HUES48 (cell line): ENCODE results near the gene ME3.

ENCODE experiments used
- H3K27ac ChIP-seq: one replicate; pipeline ENCODE4 v1.7.0; 2013; ENCODE audit warnings: low read depth, low read length, inconsistent platforms
- H3K27me3 ChIP-seq: 2 replicates; pipeline ENCODE4 v1.6.1; 2013; ENCODE audit warnings: mild to moderate bottlenecking, low read length; ENCODE audit not compliant: control insufficient read depth, insufficient read depth
- H3K36me3 ChIP-seq: 2 replicates; pipeline ENCODE4 v1.6.1; 2013; ENCODE audit warnings: low read length; ENCODE audit not compliant: control insufficient read depth, insufficient read depth
- H3K4me1 ChIP-seq: 2 replicates; pipeline ENCODE4 v1.6.1; 2013; ENCODE audit warnings: mild to moderate bottlenecking, low read length; ENCODE audit not compliant: control insufficient read depth, insufficient read depth
- H3K4me3 ChIP-seq: 2 replicates; pipeline ENCODE4 v1.5.1; 2013; ENCODE audit warnings: mild to moderate bottlenecking, low read depth, low read length
- H3K9ac ChIP-seq: 2 replicates; pipeline ENCODE4 v1.6.1; 2013; ENCODE audit warnings: mild to moderate bottlenecking, low read depth, low read length, moderate library complexity
- H3K9me3 ChIP-seq: 2 replicates; pipeline ENCODE4 v1.6.1; 2013; ENCODE audit warnings: low read length; ENCODE audit not compliant: control insufficient read depth, insufficient read depth

Gene ME3

DNA sequence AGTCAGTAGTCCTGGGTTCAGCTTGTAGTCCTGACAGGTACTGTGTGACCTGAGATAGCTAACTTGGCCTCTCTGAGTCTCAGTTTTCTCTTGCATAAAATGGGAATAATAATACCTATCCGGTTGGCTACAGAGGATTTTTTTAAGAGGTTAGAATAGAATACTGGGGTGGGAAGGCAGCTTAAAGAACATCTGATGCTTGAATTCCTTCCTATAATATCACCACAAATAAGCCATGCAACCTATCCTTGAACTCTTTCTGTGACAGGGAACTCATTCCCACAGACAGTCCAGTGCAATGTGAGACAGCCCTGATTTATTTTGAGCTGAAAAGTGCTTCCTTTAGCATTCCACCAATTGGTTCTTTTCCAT lies 187.6 kb downstream of the ME3 start:
- no peaks in the 10 kb centered on the region for H3K36me3 ChIP-seq
- H3K27ac ChIP-seq = no peak overlapping the region
- no peak overlapping the region for H3K9ac ChIP-seq
- H3K27me3 ChIP-seq = no peaks in the 10 kb centered on the region
- H3K4me1 ChIP-seq = no peaks in the 10 kb centered on the region
- H3K4me3 ChIP-seq = no peak overlapping the region
- no peaks in the 10 kb centered on the region for H3K9me3 ChIP-seq

- Histone ChIP-seq H3K4me1 (no peaks in the 10 kb centered on the region), H3K27me3 (no peaks in the 10 kb centered on the region), H3K9ac (no peak overlapping the region), H3K4me3 (no peak overlapping the region), H3K36me3 (no peaks in the 10 kb centered on the region), H3K27ac (peak overlapping the region; percentile 29), H3K9me3 (no peaks in the 10 kb centered on the region)
Measured at GRCh38 chr11:86483940-86484794, 188.2 kb downstream of the ME3 start.

GRCh38 chr11:86483610-86483939 lies 188.8 kb downstream of the ME3 start:
- Histone ChIP-seq H3K36me3 (no peaks in the 10 kb centered on the region), H3K9me3 (no peaks in the 10 kb centered on the region), H3K9ac (no peak overlapping the region), H3K27me3 (no peaks in the 10 kb centered on the region), H3K4me1 (no peaks in the 10 kb centered on the region), H3K27ac (peak overlapping the region; percentile 29), H3K4me3 (no peak overlapping the region)

DNA sequence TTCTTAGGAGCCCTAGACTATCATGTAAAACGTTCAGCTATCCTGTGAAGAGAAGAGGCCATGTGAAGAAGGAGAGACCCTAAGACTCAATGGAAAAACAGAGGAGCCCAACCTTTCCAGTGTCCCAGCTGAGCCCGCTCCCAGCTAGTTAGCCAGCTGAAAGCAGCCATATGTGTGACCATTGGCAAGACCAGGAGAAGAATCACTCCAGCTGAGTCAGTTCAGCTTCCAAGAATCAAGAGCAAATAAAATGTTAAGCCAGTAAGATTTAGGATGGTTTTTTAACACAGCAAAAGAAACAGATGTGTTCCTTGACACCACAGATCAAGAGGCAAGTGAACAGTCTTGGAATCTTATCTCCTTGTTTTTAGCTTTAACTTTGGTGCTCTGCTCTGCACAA lies 189.7 kb downstream of the ME3 start:
- Histone ChIP-seq H3K4me3 (no peak overlapping the region), H3K27me3 (no peaks in the 10 kb centered on the region), H3K4me1 (peaks cover 9% of the 10 kb centered on the region; the same call in 1 of the 2 replicates), H3K36me3 (no peaks in the 10 kb centered on the region), H3K9me3 (no peaks in the 10 kb centered on the region), H3K27ac (no peak overlapping the region), H3K9ac (no peak overlapping the region)

DNA sequence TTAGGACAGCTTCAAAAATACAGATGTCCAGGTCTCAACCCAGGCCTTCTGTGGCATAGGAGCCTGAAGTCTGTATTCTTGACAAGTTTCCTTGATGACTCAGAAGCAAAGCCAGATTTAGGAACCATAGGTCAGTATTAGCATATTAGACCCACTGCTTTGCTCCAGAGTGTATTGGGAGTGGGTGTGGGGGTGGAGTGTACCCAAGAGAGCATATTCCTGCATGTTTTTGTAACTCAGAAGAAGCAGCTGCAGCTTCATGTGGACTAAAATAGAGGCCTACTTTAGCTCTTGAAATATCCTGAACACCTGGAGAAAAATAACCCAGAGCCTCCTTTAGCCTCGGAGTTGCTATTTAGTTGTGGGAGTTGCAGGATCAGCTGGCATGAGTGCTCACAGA lies 191.0 kb downstream of the ME3 start:
- H3K4me3 ChIP-seq = no peak overlapping the region
- no peaks in the 10 kb centered on the region for H3K27me3 ChIP-seq
- peaks cover 9% of the 10 kb centered on the region; the same call in 1 of the 2 replicates for H3K4me1 ChIP-seq
- H3K9me3 ChIP-seq = no peaks in the 10 kb centered on the region
- H3K27ac ChIP-seq = no peak overlapping the region
- H3K36me3 ChIP-seq = no peaks in the 10 kb centered on the region
- no peak overlapping the region for H3K9ac ChIP-seq

GRCh38 chr11:86478348-86478747 lies 194.1 kb downstream of the ME3 start:
- Histone ChIP-seq H3K4me1 (peaks cover 9% of the 10 kb centered on the region; the same call in 1 of the 2 replicates), H3K27ac (no peak overlapping the region), H3K9me3 (no peaks in the 10 kb centered on the region), H3K9ac (no peak overlapping the region), H3K4me3 (no peak overlapping the region), H3K36me3 (no peaks in the 10 kb centered on the region), H3K27me3 (no peaks in the 10 kb centered on the region)

DNA sequence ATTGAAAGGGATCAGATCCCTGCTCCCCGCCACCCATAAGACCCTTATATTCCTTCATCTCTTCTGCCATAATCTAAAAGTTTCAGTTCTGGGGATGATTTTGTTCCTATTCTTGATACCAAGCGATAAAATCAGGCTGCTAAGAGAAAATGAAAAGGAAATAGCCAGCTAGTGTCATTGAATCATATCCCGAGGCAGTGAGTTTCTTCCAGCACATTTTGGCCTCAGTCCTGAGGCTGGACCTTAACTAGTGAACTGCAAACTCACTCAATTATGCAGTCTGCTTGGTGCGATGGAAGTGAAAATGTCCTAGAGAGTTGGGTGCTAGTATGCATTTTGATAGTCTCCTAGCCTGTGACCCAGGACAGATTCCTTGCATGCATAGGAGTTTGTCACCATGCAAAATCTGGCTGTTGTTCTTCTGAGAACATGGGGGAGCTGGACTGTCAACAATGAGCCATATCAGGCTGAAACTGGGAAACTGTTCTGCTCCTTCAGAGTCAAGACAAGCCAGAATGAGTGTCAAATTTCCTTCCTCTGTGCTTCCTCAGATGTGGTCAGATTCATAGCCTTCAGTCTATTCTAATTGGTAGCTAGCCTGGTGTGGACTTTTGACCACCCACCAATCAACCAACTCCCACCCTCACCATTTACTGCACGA lies 194.8 kb downstream of the ME3 start:
- peaks cover 9% of the 10 kb centered on the region; the same call in 1 of the 2 replicates for H3K4me1 ChIP-seq
- H3K36me3 ChIP-seq = no peaks in the 10 kb centered on the region
- H3K9me3 ChIP-seq = no peaks in the 10 kb centered on the region
- H3K27ac ChIP-seq = no peak overlapping the region
- H3K9ac ChIP-seq = no peak overlapping the region
- H3K27me3 ChIP-seq = no peaks in the 10 kb centered on the region
- H3K4me3 ChIP-seq = no peak overlapping the region

DNA sequence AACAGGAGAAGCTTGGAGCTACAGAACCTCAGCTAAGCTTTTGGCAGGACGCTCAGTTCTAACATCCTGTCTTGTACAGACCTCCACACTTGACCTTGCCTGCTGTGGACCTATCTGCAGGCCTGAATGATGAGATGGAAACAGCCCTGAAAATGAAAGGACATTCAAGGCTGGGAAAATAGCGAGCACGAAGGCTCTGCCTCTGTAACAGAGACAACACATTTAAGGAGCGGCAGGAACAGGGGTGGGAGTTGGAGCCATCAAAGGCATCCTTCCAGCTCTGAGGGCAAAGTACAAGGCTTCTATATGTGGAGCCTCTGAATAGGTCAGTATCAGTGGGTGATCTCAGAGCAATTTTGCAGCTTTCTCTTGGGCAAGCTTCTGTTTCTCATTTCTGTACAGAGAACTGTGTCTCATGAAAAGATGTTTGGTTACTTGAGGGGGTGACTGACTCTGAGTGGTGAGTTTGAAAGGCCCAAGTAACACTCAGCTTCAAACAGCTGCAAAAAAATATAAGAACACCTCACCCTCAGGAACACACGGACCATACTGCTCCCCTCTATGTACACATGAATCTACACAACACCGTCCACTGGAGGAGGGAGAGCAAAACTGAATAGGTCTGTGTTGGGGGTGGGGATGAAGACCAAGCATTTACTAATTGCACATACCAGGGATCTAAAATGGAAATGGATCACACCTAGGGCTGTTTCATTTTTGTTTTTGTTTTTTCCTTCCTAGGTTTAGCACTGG lies 196.1 kb downstream of the ME3 start:
- Histone ChIP-seq H3K9me3 (no peaks in the 10 kb centered on the region), H3K4me3 (no peak overlapping the region), H3K9ac (no peak overlapping the region), H3K36me3 (no peaks in the 10 kb centered on the region), H3K27ac (no peak overlapping the region), H3K27me3 (no peaks in the 10 kb centered on the region), H3K4me1 (peaks cover 9% of the 10 kb centered on the region; the same call in 1 of the 2 replicates)

GRCh38 chr11:86475027-86475426 lies 197.4 kb downstream of the ME3 start:
- Histone ChIP-seq H3K27ac (no peak overlapping the region), H3K9me3 (no peaks in the 10 kb centered on the region), H3K27me3 (no peaks in the 10 kb centered on the region), H3K9ac (no peak overlapping the region), H3K4me1 (peaks cover 9% of the 10 kb centered on the region; the same call in 1 of the 2 replicates), H3K36me3 (no peaks in the 10 kb centered on the region), H3K4me3 (no peak overlapping the region)

DNA sequence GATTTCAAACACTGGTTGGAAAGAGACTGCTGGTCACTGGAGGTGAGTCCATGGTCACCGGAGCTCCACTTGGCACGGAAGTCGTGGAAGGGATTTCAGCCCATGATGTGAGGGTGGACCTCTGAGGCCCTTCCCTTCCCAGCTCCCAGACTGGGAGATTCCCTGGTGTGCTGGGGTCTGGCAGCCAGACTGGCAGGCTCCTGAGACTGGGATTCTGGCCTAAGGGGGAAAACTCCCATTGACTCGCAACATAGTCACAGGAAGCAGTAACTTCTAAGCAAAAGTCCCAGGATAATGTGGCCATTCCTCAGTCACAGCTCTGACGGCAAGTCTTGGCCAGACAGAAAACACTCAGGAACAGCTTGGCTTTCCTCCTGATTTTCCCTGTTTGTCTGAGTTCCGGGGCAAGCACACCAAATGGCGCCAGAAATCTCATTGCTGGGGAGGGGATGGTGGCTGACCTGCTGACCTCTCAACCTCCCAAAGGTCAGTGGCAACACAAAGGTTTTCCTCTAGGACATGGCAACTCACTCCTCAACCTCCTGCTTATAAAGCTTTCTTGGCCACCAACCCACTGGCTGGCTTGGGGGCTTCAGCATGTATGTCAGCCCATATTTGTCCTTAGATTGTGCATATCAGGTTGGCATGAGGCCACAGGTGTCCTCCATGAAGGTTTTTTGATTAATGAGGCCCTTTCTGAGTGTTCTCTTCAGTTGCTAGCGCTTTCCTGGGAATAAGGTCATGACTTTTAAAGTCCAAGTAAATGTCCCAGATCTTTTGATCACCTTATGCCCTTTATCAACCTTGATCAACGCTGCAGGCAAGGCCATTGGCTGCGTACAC lies 198.2 kb downstream of the ME3 start:
- Histone ChIP-seq H3K27ac (no peak overlapping the region), H3K27me3 (no peaks in the 10 kb centered on the region), H3K9me3 (no peaks in the 10 kb centered on the region), H3K4me1 (peaks cover 9% of the 10 kb centered on the region; the same call in 1 of the 2 replicates), H3K36me3 (no peaks in the 10 kb centered on the region), H3K9ac (no peak overlapping the region), H3K4me3 (no peak overlapping the region)
